HepG2 (cell line): ENCODE data around the gene TMEM11.

Experiments
- BRF2 ChIP-seq: sonication (generic); formaldehyde crosslinking; IDR thresholded peaks from 2 replicates; pipeline ENCODE4 v1.8.1; 2022; ENCODE audit warnings: mild to moderate bottlenecking, missing genetic modification reagents
- MAFK ChIP-seq, 2 experiments: IDR thresholded peaks in 1 of 2; conservative IDR thresholded peaks in 1 of 2; 2 replicates each; pipeline ENCODE4 v1.6.1; 2011; ENCODE audit warnings: improper control_type of control experiment in 2 of 2, low read length in 2 of 2
- ZBTB1 ChIP-seq: sonication (generic); formaldehyde crosslinking; IDR thresholded peaks from 2 replicates; pipeline ENCODE4 v1.4.0; 2020; ENCODE audit warnings: missing genetic modification reagents, borderline replicate concordance
- ZNF274 ChIP-seq: sonication (generic); formaldehyde crosslinking; IDR thresholded peaks from 2 replicates; pipeline ENCODE4 v1.5.1; 2020; ENCODE audit warnings: mild to moderate bottlenecking, missing genetic modification reagents

- TF ChIP-seq BRF2 (CRISPR knock-in tag), result no peak
- TF ChIP-seq MAFK (conservative IDR thresholded peaks at IDR 0.05 in 1 of 2, IDR thresholded peaks at IDR 0.05 in 1 of 2; ENCODE audit: low read length in 2 of 2), result no peak
- TF ChIP-seq ZNF274 (CRISPR knock-in tag), result no peak
- TF ChIP-seq ZBTB1 (CRISPR knock-in tag), result no peak
Observed at GRCh38 chr17:21171309-21171922, 42.5 kb downstream of the TMEM11 start.
